GM12878 (cell line): ENCODE measurements around the gene EFHC1. TPM values are rescaled to one million over a fixed set of nuclear protein-coding genes. Genes with fewer than 3 reads are reported as not detected.

Experiments
- ATAC-seq: fragments of 200-7000 bp; cut with Tn5 transposase; 3 replicates; pipeline ENCODE4 v1.9.1; 2020; ENCODE audit warnings: mild to moderate bottlenecking, moderate library complexity
- BruUV-seq: library from RNA; stranded (reverse); fragments of 400-500 nt; replicated peaks from 2 replicates; lab custom pipeline; 2021; lab: Mats Ljungman, UMichigan
- CTCF ChIA-PET: fragments of 300-600 bp; sonication (Branson Sonifier 250); formaldehyde crosslinking; extraction: SDS; loops from one replicate; lab custom pipeline; 2021; ENCODE audit warnings: inconsistent platforms; lab: Yijun Ruan, JAX
- POLR2A ChIA-PET: fragments of 350-600 bp; formaldehyde crosslinking; extraction: SDS; loops from one replicate; lab custom pipeline; 2021; ENCODE audit warnings: inconsistent platforms; lab: Charles Lee
- RAD21 ChIA-PET: fragments of 300-600 bp; sonication (Branson Sonifier 250); formaldehyde crosslinking; loops from one replicate; lab custom pipeline; 2023; ENCODE audit warnings: antibody characterized with exemption; ENCODE audit not compliant: unreplicated experiment; lab: Charles Lee
- SMC1A ChIA-PET: fragments of 300-600 bp; sonication (Branson Sonifier 250); formaldehyde crosslinking; loops from one replicate; lab custom pipeline; 2023; ENCODE audit not compliant: unreplicated experiment, uncharacterized antibody; lab: Charles Lee
- DNase-seq: peaks from one replicate; pipeline ENCODE4 v3.0.0-alpha.2; 2011; ENCODE audit warnings: low read depth, low spot score
- FAIRE-seq: peaks from 3 replicates; lab custom pipeline; 2011; peaks lifted over from hg19 to GRCh38; lab: Jason Lieb, UNC
- H2AFZ ChIP-seq: 2 replicates; pipeline ENCODE4 v1.6.0; 2011; ENCODE audit warnings: low read depth, low read length, control low read depth; ENCODE audit not compliant: control insufficient read depth
- H3K27ac ChIP-seq: 2 replicates; pipeline ENCODE4 v1.5.1; 2011; ENCODE audit warnings: control low read depth; ENCODE audit not compliant: control insufficient read depth, insufficient read depth
- H3K27me3 ChIP-seq, 2 experiments: replicated peaks in 1 of 2; 2 replicates each; pipeline versions ENCODE4 v1.6.0 to v1.6.1; 2011; ENCODE audit warnings: low read length in 1 of 2; ENCODE audit not compliant: control insufficient read depth in 2 of 2, insufficient read depth in 2 of 2
- H3K36me3 ChIP-seq, 2 experiments: 2 replicates each; pipeline ENCODE4 v1.5.1; 2011; ENCODE audit warnings: low read length in 1 of 2; ENCODE audit not compliant: control insufficient read depth in 2 of 2, insufficient read depth in 2 of 2
- H3K4me1 ChIP-seq: 2 replicates; pipeline ENCODE4 v1.6.1; 2011; ENCODE audit warnings: mild to moderate bottlenecking, low read length, moderate library complexity, mixed read lengths; ENCODE audit not compliant: control insufficient read depth, insufficient read depth
- H3K4me2 ChIP-seq: 2 replicates; pipeline ENCODE4 v1.6.0; 2011; ENCODE audit warnings: control low read depth; ENCODE audit not compliant: control insufficient read depth, insufficient read depth
- H3K4me3 ChIP-seq: fragments of 200-600 bp; sonication (generic); 2 replicates; pipeline ENCODE4 v1.5.1; 2016
- H3K79me2 ChIP-seq: 2 replicates; pipeline ENCODE4 v1.6.0; 2011; ENCODE audit warnings: low read length; ENCODE audit not compliant: control insufficient read depth, insufficient read depth
- H3K9ac ChIP-seq: 2 replicates; pipeline ENCODE4 v1.8.0; 2011; ENCODE audit warnings: low read length, control low read depth, mixed read lengths; ENCODE audit not compliant: control insufficient read depth, insufficient read depth
- H3K9me3 ChIP-seq: replicated peaks from 3 replicates; pipeline ENCODE4 v1.5.1; 2011; ENCODE audit warnings: mild to moderate bottlenecking, low read length; ENCODE audit not compliant: control insufficient read depth, insufficient read depth
- H4K20me1 ChIP-seq: 2 replicates; pipeline ENCODE4 v1.6.0; 2011; ENCODE audit not compliant: control insufficient read depth, insufficient read depth
- CBX3 ChIP-seq: fragments of 200-600 bp; sonication (generic); IDR thresholded peaks from 2 replicates; pipeline ENCODE4 v1.6.1; 2016; ENCODE audit warnings: low read depth, borderline replicate concordance
- EGR1 ChIP-seq, 2 experiments: IDR thresholded peaks; 1 replicate in 1 of 2; 2 replicates in 1 of 2; pipeline ENCODE4 v1.6.1; 2011 to 2012; ENCODE audit warnings: low read depth in 2 of 2, low read length in 2 of 2, borderline replicate concordance in 1 of 2, mild to moderate bottlenecking in 1 of 2, moderate library complexity in 1 of 2
- FOXM1 ChIP-seq: IDR thresholded peaks from 2 replicates; pipeline ENCODE4 v1.6.1; 2012; ENCODE audit warnings: low read depth, mild to moderate bottlenecking, inconsistent platforms, low read length, moderate library complexity
- IKZF1 ChIP-seq: fragments of 450-650 bp; conservative IDR thresholded peaks from 2 replicates; pipeline ENCODE4 v1.6.1; 2017; ENCODE audit warnings: antibody characterized with exemption, mild to moderate bottlenecking
- SRF ChIP-seq, 2 experiments: IDR thresholded peaks; 2 replicates each; pipeline ENCODE4 v1.6.1; 2011; ENCODE audit warnings: low read depth in 2 of 2, low read length in 2 of 2, mild to moderate bottlenecking in 1 of 2, moderate library complexity in 1 of 2
- SUPT20H ChIP-seq: IDR thresholded peaks from 2 replicates; pipeline ENCODE4 v1.6.1; 2011; ENCODE audit warnings: low read depth, mild to moderate bottlenecking, low read length, moderate library complexity, borderline replicate concordance; ENCODE audit not compliant: control insufficient read depth
- ZNF592 ChIP-seq: fragments of 450-650 bp; IDR thresholded peaks from 2 replicates; pipeline ENCODE4 v1.6.1; 2017; ENCODE audit warnings: mild to moderate bottlenecking, moderate library complexity
- ZNF687 ChIP-seq: fragments of 450-650 bp; IDR thresholded peaks from 2 replicates; pipeline ENCODE4 v1.6.1; 2017; ENCODE audit warnings: mild to moderate bottlenecking, moderate library complexity
- WGBS: methylation state at CpG from one replicate; pipeline ENCODE4 v1.1.6; 2016; ENCODE audit warnings: low lambda C conversion rate; ENCODE audit not compliant: insufficient replicate concordance, insufficient coverage; ENCODE audit errors: missing lambda C conversion rate; 5-methylcytosine and 5-hydroxymethylcytosine counted together
- in situ Hi-C: fragments of 300-500 bp; cut with MboI; formaldehyde crosslinking; loops from 9 replicates; pipeline ENCODE4 v1.14.3; 2018; ENCODE audit warnings: mixed read lengths
- intact Hi-C: fragments of 100-400 bp; cut with micrococcal nuclease; formaldehyde crosslinking; loops from one replicate; pipeline ENCODE4 v1.14.2; 2022; ENCODE audit not compliant: unreplicated experiment
- polyA plus RNA-seq, 11 experiments: library from polyadenylated mRNA; depleted of rRNA in 4 of 11; unstranded in 6 of 11; stranded (reverse) in 5 of 11; fragments of >200 nt; fragmentation: Nextera tagmentation in 4 of 11; fragmentation: Illumina TruSeq in 1 of 11; extraction: Ambion mirVana in 4 of 11; extraction: Trizol in 1 of 11; gene quantifications; 1 replicate in 1 of 11; 2 replicates in 10 of 11; pipeline versions ENCODE4 v1.2.1 to v1.2.3, GENCODE V29; 2011 to 2016; ENCODE audit warnings: inconsistent platforms in 2 of 11, missing spikeins in 2 of 11, low read depth in 1 of 11
- total RNA-seq, 4 experiments: library from RNA; depleted of rRNA in 3 of 4; stranded (reverse); fragments of >200 nt in 3 of 4; fragmentation: Illumina TruSeq in 1 of 4; extraction: Trizol in 1 of 4; gene quantifications; 2 replicates each; pipeline versions ENCODE4 v1.2.1 to v1.2.3, GENCODE V29; 2013 to 2021
- TF ChIP-seq, protein P1 (sequence below): fragments of 450-650 bp; IDR thresholded peaks from 2 replicates; pipeline ENCODE4 v1.6.1; 2017; ENCODE audit warnings: antibody characterized with exemption, mild to moderate bottlenecking, moderate library complexity

Gene EFHC1
- total and polyA plus RNA-seq, 10 of the 15 experiments (the other 5 are each of a cell fraction or from before 2014, with no cell fraction given) = 5.5 to 14.5 (median 8.8) TPM

GRCh38 chr6:52548353-52548713 is 128.2 kb downstream of the EFHC1 start (continued):
- TF ChIP-seq, protein P1, sequence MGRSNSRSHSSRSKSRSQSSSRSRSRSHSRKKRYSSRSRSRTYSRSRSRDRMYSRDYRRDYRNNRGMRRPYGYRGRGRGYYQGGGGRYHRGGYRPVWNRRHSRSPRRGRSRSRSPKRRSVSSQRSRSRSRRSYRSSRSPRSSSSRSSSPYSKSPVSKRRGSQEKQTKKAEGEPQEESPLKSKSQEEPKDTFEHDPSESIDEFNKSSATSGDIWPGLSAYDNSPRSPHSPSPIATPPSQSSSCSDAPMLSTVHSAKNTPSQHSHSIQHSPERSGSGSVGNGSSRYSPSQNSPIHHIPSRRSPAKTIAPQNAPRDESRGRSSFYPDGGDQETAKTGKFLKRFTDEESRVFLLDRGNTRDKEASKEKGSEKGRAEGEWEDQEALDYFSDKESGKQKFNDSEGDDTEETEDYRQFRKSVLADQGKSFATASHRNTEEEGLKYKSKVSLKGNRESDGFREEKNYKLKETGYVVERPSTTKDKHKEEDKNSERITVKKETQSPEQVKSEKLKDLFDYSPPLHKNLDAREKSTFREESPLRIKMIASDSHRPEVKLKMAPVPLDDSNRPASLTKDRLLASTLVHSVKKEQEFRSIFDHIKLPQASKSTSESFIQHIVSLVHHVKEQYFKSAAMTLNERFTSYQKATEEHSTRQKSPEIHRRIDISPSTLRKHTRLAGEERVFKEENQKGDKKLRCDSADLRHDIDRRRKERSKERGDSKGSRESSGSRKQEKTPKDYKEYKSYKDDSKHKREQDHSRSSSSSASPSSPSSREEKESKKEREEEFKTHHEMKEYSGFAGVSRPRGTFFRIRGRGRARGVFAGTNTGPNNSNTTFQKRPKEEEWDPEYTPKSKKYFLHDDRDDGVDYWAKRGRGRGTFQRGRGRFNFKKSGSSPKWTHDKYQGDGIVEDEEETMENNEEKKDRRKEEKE = no peak
- TF ChIP-seq CBX3 (no peak), FOXM1 (no peak), SRF (IDR thresholded peaks at IDR 0.05; ENCODE audit: low read depth in 2 of 2, low read length in 2 of 2) (no peak)

DNA sequence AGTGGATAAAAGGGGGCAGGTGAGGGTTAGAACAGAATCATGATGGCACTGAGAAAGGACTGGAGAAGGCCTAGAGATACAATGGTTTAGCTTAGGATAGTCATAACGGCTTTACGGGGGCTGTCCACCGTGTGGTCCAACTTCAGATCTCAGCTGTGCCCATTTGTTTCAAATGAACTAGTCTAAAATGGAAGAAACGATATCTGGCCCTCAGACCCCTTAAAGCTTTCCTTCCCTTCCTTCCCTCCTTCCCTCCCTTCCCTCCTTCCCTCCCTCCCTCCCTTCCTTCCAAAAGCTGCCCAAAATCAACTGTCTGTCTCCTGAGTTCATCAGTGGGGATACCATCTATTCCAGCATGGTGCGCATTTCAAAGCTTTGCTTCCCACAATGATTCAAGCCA is 128.9 kb downstream of the EFHC1 start:
- 96% methylated on average over 5 of the region's 5 CpGs for WGBS
- H4K20me1 ChIP-seq = no peaks in the 10 kb centered on the region
- H3K27me3 ChIP-seq = no peaks in the 10 kb centered on the region
- ChIA-PET CTCF (interaction anchor here (1.2 to 1.4 kb wide), 3 partner anchors 22 to 141 kb away, joined by 3 to 5 read pairs (median 4); no protein-coding TSS in a partner anchor), RAD21 (no interaction called here), POLR2A (interaction anchor here (0.6 kb wide), 1 partner anchor 146 kb away, joined by 4 read pairs; no protein-coding TSS in a partner anchor), SMC1A (interaction anchor here (1.0 to 1.7 kb wide), 2 partner anchors 12 to 24 kb away, joined by 3 to 5 read pairs; no protein-coding TSS in a partner anchor)
- no peak overlapping the region for H3K9ac ChIP-seq
- intact Hi-C loops = no loop called here
- H3K27ac ChIP-seq = no peak overlapping the region
- H2AFZ ChIP-seq = no peak overlapping the region
- H3K9me3 ChIP-seq = no peaks in the 10 kb centered on the region
- in situ Hi-C loops = no loop called here
- FAIRE-seq (no peak), ATAC-seq (no peak), DNase-seq (no peak)
- no peak for TF ChIP-seq IKZF1
- TF ChIP-seq ZNF687 = no peak
- no peak for TF ChIP-seq EGR1 (IDR thresholded peaks at IDR 0.05; ENCODE audit: borderline replicate concordance in 1 of 2, low read depth in 2 of 2, low read length in 2 of 2)
- no peak for TF ChIP-seq ZNF592
- TF ChIP-seq SUPT20H = no peak
- peaks cover 33% of the 10 kb centered on the region for H3K79me2 ChIP-seq
- no peak overlapping the region for H3K4me2 ChIP-seq
- BruUV-seq = no TSS peak
- peaks cover 44% of the 10 kb centered on the region for H3K4me1 ChIP-seq
- H3K36me3 ChIP-seq = no peaks in the 10 kb centered on the region; a peak in 1 of 4 replicates
- no peak overlapping the region for H3K4me3 ChIP-seq
